Right ventricle myocardium inferior (tissue), 1 donor: ENCODE data around the gene KCNK3. TPM values are rescaled to one million over a fixed set of nuclear protein-coding genes. Genes with fewer than 3 reads are reported as not detected.
"Not testable (repeated sequence)": the region's sequence is repeated elsewhere in the genome, so short reads cannot be mapped to it uniquely, and the experiment has no call there.

Experiments
- ATAC-seq: fragments of 200-7000 bp; cut with Tn5 transposase; one replicate; pipeline ENCODE4 v1.9.1; 2020; ENCODE audit warnings: mild to moderate bottlenecking, moderate library complexity
- DNase-seq: peaks from one replicate; pipeline ENCODE4 v3.0.0; 2021; ENCODE audit errors: missing footprints
- intact Hi-C: fragments of 100-400 bp; cut with DNase I; formaldehyde crosslinking; loops from one replicate; pipeline ENCODE4 v1.11.0; 2022
- long read RNA-seq: library from polyadenylated mRNA; unstranded; transcript quantifications from one replicate; pipeline ENCODE4 v2.0.0, GENCODE V29; 2021
- total RNA-seq: library from RNA; stranded (reverse); fragmentation: NEBNext Ultra II Directional; extraction: Animal tissue kit (Norgen Biotek cat#: 25700); gene quantifications from one replicate; pipeline ENCODE4 v1.2.1, GENCODE V29; 2021
- donor health status: DM: no; HTN: yes; CAD: no; lungs with severe emphysema.

The KCNK3 gene
- 4.5 TPM for total RNA-seq
- long read RNA-seq, full-length matches to known transcripts = 17 of 30 reads
- long read RNA-seq, partial matches to known transcripts = 0 of 30 reads
- long read RNA-seq, other reads (novel, unspliced or antisense) = 13 of 30 reads

DNA sequence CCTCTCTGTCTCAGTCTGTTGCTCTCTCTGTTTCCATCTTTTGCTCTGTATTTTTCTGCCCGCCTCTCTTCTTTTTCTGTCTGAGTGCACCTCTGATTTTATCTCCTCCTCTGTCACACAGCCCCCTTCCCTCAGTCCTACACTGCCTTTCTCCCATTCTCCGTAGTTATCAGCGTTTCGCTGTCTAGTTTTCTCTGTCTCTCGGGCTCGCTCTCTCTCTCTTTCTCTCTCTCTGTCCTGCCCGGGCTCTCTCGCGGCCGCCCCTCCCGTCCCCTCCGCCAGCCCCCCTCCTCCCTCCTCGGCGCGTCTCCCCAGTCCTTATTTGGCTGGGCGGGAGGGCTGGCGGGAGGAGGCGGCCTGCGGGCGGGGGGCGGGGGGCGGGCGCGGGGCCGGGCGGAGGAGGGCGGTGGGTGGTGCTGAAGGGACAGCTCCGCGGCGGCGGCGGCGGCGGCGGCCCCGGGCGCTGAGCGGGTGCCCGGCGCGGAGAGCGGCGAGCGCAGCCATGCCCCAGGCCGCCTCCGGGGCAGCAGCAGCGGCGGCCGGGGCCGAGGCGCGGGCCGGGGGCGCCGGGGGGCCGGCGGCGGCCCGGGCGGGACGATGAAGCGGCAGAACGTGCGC, at the start of gene KCNK3:
Gene KCNK3, plus strand, starts transcription at position 444 of the 618 bp plus-strand sequence. Its CDS starts 154 bp downstream, at position 598.
- ATAC-seq = peak; percentile 72
- intact Hi-C loops = loop anchor here (5.0 kb wide), 1 partner anchor 55 kb away; no protein-coding TSS in a partner anchor
- DNase-seq = no peak

DNA sequence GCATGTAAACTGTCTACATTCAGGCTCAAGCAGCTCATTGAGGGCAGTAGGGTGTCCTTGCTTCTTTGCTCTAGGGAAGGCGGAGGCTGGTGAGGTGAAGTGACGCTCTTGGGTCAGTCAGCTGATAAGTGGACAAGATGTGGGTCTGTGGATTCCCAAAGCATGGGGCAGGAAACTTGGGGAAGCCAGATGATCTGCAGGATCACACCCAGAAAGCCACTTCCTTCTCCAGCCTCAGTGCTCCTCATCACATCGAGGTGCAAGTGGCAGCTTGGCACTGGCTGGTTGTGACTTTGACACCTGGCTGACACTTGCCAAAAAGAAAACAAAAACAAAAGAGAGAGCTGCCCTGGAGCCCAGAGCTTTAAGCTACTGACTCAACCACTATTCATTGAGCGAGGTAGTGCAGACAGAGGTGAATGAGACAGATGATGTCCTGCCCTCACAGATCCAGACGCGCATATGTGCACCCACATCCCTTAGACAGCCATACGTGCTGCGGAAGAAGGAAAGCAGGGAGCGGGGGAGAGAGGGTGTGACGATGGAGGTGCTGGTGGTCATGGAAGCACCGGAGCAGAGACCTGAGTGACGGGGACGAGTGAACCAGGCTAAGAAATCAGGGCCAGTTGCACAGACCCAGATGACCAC, 48.2 kb upstream of the KCNK3 start:
- DNase-seq (no peak), ATAC-seq (no peak)
- intact Hi-C loops = no loop called here

DNA sequence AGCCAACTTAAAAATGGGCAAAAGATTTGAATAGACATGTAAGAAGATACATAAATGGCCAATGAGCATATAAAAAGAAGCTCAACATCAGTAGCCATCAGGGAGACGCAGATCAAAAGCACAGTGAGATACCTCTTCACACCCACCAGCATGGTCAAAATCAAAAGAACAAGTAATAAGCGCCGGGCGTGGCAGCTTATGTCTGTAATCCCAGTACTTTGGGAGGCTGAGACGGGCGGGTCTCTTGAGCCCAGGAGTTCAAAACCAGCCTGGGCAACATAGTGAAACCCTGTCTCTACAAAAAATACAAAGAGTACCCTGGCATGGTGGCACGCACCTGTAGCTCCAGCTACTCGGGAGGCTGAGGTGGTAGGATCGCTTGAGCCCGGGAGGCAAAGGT, 46.8 kb upstream of the KCNK3 start:
- ATAC-seq (no peak), DNase-seq (no peak)
- intact Hi-C loops = no loop called here

DNA sequence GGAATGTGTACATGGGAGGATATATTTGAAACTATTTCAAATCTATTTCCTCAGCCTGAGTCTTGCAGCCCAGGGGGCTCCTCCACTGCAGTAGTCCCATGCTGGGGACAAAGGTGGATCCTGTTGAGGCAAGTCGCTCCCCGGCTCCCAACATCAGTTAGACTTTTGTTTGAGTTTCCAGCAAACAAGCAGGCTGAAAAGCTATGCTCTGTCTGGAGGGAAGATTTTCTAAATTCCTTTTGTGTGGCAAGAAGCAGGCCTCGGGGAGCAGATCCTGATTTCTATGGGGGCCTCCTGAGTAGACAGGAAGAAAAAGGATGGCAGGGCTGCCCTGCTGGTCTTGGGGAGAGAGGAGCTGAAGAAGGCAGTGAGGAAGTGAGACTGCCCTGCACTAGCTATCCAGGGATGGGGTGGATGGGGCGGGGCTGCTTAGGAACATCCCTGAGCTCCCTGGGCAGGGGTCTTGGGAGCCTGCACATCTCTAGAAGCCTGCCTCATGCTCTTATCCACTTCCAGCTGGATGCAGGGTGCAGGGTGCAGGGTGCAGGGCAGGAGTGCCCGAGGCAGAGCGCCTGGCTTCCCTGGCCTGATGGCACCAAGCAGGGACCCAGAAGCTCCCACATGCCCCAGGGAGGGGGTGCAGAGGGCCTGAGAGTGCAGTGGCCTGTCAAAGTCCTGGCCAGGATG, 45.4 kb upstream of the KCNK3 start:
- ATAC-seq = no peak
- no peak for DNase-seq
- intact Hi-C loops = no loop called here

DNA sequence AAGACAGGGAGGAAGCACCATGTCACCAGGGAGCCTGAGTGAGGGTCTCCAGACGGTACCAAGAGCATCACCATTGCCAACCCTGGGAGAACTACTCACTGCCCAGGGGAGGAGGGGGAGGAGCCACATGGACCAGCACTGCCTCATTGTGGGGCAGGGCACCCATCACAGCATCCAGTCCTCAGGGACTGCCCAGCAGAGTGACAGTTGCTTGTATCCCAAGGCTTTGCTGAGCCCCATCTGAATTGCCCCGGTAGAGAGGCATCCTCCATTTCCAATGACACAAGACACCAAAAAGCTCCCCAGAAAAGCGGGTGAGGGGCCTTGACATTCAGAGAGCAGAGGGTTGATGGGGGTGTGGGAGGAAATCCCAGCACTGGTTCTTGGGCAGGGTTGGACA, 44.5 kb upstream of the KCNK3 start:
- intact Hi-C loops = no loop called here
- ATAC-seq (no peak), DNase-seq (no peak)

DNA sequence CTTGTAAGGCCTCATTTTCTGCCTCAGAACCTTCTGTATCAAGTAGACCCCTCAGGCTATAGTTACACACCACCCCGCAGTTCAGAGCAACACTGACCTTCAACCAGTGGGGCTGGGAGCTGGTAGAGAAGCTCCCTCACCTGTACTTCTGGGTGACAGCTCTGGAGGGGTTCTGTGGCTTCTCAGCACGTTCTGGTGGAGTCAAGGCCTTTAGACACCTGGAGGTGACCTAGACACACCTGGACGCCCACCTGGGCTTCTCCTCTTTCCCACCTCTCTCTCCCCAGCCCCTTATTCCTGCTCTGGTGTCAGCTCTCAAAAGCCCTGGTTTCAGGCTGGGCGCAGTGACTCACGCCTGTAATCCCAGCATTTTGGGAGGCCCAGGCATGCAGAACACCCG, 44.0 kb upstream of the KCNK3 start:
- intact Hi-C loops = no loop called here
- no peak for ATAC-seq
- DNase-seq = no peak

DNA sequence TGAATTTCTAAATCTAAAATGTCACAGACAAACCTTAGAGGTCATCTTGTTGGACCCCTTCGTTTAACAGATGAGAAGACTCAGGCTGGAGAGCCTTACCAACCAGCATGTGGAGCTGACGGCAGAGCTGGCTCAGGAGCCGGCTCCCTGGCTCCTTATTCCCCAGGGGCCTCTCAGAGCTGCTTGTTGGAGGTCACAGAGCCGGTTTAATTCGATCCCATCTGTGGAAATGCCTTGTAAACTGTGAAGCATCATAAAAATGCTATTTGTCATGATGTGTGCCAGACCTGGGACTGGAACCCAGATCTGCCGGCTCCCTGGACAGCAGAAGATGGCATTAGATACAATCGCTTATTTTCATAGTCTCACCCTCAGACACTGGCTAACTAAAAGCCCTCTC, 43.2 kb upstream of the KCNK3 start:
- intact Hi-C loops = no loop called here
- ATAC-seq (no peak), DNase-seq (no peak)

DNA sequence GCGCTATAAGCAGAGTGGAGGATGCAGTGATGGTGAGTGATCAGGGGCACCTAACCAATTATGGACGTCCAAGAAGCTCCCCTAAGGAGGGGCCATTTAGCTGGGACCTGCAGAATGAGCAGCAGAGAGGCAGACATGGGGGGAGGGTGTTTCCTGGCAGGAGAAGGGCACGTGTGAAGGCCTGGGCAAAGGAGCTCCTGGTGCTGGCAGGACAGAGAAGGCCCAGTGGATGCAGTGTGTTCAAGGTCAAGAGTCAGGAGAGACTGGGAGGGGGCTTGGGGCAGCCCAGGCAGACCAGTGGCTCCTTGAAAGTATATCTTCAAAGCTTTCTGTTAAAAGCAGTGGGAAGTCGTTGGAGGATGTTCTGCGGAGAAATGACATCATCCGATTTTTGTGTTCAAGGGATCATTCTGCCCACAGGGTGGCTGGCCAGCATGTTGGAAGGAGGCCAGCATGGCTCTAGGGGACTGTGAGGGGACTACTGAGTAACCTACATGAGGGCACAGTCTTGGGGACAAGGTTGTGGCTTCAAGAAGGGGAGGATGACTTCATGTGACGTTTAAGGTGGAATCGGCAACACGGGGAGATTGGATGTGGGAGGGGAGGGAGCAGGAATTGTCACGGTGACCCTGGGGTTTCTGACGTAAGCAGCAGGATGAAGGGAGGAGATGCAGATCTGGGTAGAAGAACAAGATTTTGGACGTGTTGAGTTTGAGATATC, 42.4 kb upstream of the KCNK3 start:
- ATAC-seq (no peak), DNase-seq (no peak)
- intact Hi-C loops = no loop called here

DNA sequence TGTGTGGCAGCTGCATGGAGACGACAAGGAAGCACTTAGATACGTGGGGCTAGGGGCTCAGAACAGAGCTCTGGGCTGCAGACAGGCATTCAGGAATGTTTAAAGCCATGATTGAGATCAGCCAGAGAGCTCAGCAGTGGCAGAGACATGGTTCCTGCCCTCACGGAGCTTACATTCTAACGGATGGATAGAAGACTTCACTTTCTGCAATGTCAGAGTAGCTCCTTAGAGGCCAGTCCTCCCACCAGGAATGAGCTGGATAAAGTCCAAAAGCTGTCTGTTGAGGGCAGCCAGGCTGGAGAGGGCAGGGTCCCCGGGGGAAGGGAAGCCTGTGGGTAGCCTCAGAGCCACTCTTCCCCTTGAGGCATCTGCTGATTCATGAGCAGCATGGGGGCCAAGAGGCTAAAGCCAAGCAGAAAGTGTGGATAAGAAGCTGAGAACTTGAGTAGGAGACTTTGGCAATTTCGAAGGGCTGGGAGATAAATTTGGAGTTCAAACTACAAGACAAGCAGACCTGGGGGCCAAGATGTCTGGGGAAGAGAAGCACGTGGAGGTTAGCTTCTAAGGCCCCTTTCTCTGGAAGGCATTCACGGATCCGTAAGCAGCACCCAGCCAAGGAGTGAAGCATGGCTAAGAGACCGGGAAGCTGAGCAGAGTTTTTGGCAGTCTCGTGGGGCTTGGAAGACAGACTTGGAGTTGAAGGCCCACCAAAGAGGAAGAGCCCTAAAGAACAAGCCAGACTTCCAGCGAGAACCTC, 41.6 kb upstream of the KCNK3 start:
- ATAC-seq = no peak
- intact Hi-C loops = no loop called here

DNA sequence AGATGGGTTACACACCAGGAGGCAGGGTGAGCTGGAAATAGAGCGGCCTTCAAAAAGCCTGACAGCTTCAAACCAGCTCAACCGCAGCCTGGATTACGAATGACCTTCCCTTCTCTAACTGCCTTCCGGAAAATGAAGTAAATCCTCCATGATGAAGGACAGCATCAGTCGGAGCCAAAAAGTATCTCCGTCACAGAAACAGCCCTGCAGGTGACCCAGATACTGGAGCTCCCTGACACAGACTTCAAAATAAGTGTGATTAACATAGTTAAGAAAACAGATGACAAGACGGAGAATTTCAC, 41.1 kb upstream of the KCNK3 start:
- intact Hi-C loops = no loop called here
- ATAC-seq = no peak
- DNase-seq = no peak

More for the DNA sequence above, 41.6 kb upstream of the KCNK3 start:
- no peak for DNase-seq

DNA sequence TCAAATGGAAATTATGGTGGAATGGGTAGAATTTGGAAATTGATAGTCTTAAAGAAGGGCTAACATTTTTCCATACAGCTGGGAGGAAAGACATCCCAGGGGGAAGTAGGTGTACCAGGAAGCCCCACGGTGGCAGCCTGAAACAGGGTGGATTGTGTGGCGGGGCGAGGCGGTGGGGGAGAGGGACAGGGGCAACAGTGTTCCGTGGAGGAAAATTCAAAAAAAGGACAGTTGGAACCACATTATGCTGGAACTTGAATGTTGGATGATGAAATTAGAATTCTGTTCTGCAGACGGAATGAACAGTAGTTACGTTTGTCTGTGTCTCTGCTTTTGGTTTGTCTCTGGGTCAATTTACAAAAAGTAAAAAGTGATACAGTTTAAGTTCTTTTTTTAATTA, 40.7 kb upstream of the KCNK3 start:
- DNase-seq (no peak), ATAC-seq (no peak)
- intact Hi-C loops = no loop called here

DNA sequence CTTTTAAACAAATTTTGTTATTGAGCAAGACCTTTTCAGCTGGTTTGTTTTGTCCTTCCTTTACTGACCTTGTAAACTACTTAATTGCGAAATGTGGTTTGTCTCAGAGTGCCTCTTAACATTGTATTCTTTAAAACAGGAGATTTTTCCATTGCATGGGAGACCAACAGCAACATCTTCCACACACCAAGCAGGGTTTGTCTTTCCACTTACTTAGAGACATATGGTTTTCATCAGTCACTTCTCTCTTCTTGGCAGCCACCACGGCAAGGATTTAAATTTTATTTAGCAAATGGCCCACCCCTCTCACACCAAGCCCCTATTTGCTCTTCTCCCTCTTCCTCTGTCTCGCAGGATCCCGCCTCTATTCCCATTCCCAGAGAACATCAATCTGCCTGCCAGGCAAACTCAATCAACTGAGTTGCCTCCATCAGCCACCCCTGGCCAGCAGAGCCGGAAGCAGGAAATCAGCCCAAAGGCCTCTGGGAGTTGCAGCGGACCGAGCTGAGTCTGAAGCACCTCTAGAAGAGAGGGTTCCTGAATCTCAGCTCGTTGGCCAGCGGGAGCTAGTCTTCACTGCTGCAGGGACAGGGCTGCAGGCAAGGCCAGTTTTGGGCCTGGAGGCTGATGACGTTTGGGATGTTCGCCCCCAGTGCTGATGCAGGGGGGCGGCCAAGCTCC, 40.0 kb upstream of the KCNK3 start:
- no peak for ATAC-seq
- intact Hi-C loops = no loop called here
- DNase-seq = no peak

DNA sequence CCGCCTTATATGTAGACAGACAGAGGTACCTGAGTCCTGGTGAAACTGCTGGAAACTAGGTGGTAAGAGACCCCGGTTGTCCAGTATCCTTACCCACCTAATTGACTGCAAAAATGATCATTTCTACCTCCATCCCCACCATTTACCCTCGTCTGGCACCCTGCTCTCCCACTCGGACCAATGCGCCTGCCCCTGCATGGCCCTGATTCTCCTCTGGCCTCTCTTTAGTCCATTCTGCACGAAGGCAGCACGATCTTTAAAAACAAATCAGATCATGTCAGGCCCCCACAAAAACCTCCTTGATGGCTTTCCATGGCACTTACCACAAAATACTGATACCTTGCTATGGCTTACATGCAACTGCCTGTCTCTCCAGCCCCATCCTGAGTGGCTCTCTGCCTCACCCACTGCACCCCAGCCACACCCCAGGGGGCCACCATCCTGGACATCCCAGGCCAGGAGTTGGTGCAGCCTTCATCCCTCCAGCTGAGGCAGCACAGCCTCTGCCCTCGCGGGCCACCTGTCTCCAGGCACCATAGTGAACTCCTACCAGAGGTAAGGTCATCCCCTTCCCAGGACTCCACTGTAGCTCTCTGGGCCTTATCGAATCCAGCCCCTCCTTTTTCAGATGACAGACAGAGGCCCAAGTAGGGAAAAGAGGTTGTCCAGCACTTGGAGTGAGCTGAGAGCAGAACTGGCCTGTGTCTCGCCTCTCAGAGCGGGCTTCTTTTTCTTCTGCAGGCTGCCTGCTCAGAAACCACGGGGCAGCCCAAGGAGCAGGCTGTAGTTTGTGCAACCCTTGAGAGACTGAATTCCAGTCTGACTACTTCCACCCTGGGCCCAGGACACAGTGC, 39.1 kb upstream of the KCNK3 start:
- intact Hi-C loops = no loop called here
- ATAC-seq = no peak
- DNase-seq = no peak

DNA sequence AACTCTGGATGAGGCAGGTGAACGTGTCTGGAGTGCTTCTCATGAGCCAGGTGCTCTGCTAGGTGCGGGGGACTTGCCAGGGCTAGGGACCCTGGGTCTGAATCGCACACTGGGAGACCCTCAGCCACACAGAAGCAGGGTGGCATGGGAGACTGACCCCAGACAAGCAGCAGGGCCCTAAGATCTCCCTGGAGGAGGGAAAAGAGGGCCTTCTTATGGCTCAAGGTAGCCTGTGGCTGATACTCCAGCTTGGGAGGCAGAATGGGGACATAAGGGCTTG, 38.5 kb upstream of the KCNK3 start:
- intact Hi-C loops = no loop called here
- no peak for DNase-seq
- ATAC-seq = no peak

DNA sequence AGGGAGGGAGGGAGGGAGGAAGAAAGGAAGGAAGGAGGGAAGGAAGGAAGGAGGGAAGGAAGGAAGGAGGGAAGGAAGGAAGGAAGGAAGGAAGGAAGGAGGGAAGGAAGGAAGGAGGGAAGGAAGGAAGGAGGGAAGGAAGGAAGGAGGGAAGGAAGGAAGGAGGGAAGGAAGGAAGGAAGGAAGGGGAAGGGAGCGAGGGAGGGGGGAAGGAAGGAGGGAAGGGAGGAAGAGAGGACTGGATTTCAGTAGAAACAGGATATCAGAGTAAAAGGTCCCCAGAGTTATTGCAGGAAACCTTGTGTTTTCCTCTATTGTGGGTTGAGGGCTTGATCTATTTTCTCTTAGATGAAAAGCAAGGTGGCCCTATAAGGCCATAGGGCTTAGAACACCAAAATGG, 37.4 kb upstream of the KCNK3 start:
- intact Hi-C loops, DNase-seq, ATAC-seq: not testable (repeated sequence)

DNA sequence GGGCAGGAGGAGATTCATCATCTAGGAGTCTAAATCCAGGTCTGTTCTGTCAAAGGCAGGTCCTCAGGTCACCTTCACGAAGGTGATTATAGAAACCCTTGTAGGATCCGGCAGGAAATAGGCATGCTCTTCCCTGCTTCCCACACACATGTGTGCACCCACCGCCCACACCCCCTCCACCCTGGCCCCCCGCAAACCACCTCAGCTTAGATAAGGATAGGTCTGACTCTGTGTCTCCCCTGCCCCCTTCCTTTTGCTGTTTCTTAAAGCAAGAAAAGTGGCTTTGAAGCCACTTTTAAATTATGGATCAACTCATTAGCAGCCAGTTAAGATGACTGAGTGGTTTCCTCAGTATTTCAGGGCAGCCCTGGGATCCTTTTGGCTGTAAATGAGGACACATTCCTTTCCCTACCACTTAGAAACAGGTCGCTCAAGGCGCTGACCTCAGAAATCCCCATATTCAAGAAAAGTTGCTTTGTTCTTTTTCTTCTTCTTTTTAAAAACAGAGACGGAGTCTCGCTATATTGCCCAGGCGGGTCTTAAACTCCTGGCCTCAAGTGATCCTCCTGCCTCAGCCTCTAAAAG, 36.8 kb upstream of the KCNK3 start:
- intact Hi-C loops = no loop called here
- ATAC-seq = no peak

DNA sequence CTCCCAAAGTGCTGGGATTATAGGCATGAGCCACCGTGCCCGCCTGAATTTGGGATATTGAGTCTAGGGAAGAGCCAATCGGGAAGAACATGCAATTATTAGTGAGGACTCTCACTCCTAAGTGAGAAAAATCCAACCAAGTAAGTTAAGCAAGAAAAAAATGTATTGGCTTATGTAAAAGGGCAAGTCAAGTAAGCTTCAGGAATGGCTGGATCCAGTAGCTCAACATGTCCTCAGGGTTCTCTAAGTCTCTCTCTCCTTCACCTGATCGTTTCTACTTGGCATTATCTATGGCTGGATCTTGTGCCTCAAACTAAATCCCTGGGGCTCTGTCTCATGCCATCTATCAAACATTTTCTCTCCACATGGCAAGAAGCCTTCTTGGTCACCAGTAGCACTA, 35.3 kb upstream of the KCNK3 start:
- intact Hi-C loops = no loop called here
- DNase-seq (no peak), ATAC-seq (no peak)

More for the DNA sequence above, 36.8 kb upstream of the KCNK3 start:
- DNase-seq = no peak
